Body of pancreas (tissue), 4 donors: ENCODE results near the gene TNIP2.

ENCODE experiments used
- POLR2A ChIP-seq, 3 donors: fragments of 450-650 bp; IDR thresholded peaks; one replicate each; pipeline ENCODE4 v1.6.1; 2016; ENCODE audit warnings: antibody characterized with exemption in 3 of 3, mild to moderate bottlenecking in 2 of 3
- TF ChIP-seq, protein P1 (sequence below), 7 experiments: fragments of 450-650 bp in 4 of 7; fragments of 200-600 bp in 3 of 7; sonication (generic) in 3 of 7; IDR thresholded peaks; one replicate each; pipeline ENCODE4 v1.5.1; 2016 to 2019; ENCODE audit warnings: antibody characterized with exemption in 7 of 7

DNA sequence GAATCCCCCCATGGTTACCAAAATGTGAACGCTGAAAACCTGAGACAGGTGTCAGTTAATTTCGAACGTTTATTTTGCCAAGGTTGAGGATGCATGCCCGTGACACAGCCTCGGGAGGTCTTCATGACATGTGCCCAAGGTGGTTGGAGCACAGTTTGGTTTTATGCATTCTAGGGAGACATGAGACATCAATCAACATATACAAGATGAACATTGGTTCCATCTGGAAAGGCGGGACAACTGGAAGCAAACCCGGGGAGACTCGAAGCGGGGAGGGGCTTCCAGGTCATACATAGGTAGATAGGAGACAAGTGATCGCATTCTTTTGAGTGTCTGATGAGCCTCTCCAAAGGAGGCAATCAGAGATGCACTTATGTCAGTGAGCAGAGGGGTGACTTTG, 25.8 kb upstream of the TNIP2 start:
- TF ChIP-seq, protein P1, sequence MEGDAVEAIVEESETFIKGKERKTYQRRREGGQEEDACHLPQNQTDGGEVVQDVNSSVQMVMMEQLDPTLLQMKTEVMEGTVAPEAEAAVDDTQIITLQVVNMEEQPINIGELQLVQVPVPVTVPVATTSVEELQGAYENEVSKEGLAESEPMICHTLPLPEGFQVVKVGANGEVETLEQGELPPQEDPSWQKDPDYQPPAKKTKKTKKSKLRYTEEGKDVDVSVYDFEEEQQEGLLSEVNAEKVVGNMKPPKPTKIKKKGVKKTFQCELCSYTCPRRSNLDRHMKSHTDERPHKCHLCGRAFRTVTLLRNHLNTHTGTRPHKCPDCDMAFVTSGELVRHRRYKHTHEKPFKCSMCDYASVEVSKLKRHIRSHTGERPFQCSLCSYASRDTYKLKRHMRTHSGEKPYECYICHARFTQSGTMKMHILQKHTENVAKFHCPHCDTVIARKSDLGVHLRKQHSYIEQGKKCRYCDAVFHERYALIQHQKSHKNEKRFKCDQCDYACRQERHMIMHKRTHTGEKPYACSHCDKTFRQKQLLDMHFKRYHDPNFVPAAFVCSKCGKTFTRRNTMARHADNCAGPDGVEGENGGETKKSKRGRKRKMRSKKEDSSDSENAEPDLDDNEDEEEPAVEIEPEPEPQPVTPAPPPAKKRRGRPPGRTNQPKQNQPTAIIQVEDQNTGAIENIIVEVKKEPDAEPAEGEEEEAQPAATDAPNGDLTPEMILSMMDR (IDR thresholded peaks at IDR 0.05) = no peak
- no peak for TF ChIP-seq POLR2A (IDR thresholded peaks at IDR 0.05)
